ENCODE data around the gene FBXL16. TPM values are rescaled to one million over a fixed set of nuclear protein-coding genes. Genes with fewer than 3 reads are reported as not detected.

Gene FBXL16
- polyA plus RNA-seq, 1 donor from 2014 or later: 3.4 TPM

GRCh38 chr16:679814-680624 lies 25.6 kb downstream of the FBXL16 start, which contains the start of gene STUB1:
Gene STUB1, plus strand, starts transcription at chr16:680410. Its CDS starts 116 bp downstream, at chr16:680526.
- Histone ChIP-seq H3K79me2 (replicated peaks; ENCODE audit: insufficient read depth, low read length) (peaks cover 20% of the 10 kb centered on the region), H4K20me1 (ENCODE audit: insufficient read depth) (peaks cover 6% of the 10 kb centered on the region), H3K4me2 (ENCODE audit: low read length) (peak within 1 kb of the TSS; percentile 93), H3K36me3 (ENCODE audit: insufficient read depth, low read length) (no peaks in the 10 kb centered on the region), H3K9ac (ENCODE audit: low read length) (peak within 1 kb of the TSS; percentile 74), H2AFZ (ENCODE audit: low read depth, low read length) (no peak within 1 kb of the TSS), H3K9me2 (ENCODE audit: insufficient read depth, low read length) (no peaks in the 10 kb centered on the region), H3K9me3 (ENCODE audit: low read length) (no peaks in the 10 kb centered on the region), H3K27ac (ENCODE audit: low read length) (peak within 1 kb of the TSS; percentile 56), H3K4me3 (ENCODE audit: low read length) (peak within 1 kb of the TSS; percentile 70), H3F3A (ENCODE audit: insufficient read depth, low read length, poor library complexity, severe bottlenecking) (no peaks in the 10 kb centered on the region), H3K27me3 (ENCODE audit: insufficient read depth, low read depth, low read length) (peaks cover 3% of the 10 kb centered on the region)
- TF ChIP-seq MXI1 (conservative IDR thresholded peaks at IDR 0.05; ENCODE audit: poor library complexity, severe bottlenecking): peak; percentile 83
- TF ChIP-seq REST (IDR thresholded peaks at IDR 0.05; ENCODE audit: borderline replicate concordance): no peak
- TF ChIP-seq RAD21 (conservative IDR thresholded peaks at IDR 0.05): peak; percentile 22
- peak; percentile 33 for TF ChIP-seq EP300 (conservative IDR thresholded peaks at IDR 0.05; ENCODE audit: poor library complexity, severe bottlenecking)
- peak; percentile 59 for TF ChIP-seq POLR2AphosphoS5 (IDR thresholded peaks at IDR 0.05)
- no peak for TF ChIP-seq TAF1 (IDR thresholded peaks at IDR 0.05; ENCODE audit: low read depth)

- H3K9ac ChIP-seq (ENCODE audit: low read length): peak overlapping the region; percentile 44
- peaks cover 6% of the 10 kb centered on the region for H4K20me1 ChIP-seq (ENCODE audit: insufficient read depth)
- H3F3A ChIP-seq (ENCODE audit: insufficient read depth, low read length, poor library complexity, severe bottlenecking): no peaks in the 10 kb centered on the region
- no peak for TF ChIP-seq MXI1 (conservative IDR thresholded peaks at IDR 0.05; ENCODE audit: poor library complexity, severe bottlenecking)
- no peak for TF ChIP-seq SMC3 (conservative IDR thresholded peaks at IDR 0.05; ENCODE audit: poor library complexity)
- no peak for TF ChIP-seq POLR2AphosphoS5 (IDR thresholded peaks at IDR 0.05)
- no peak for TF ChIP-seq REST (IDR thresholded peaks at IDR 0.05; ENCODE audit: borderline replicate concordance)
- no peak for TF ChIP-seq CTCF (IDR thresholded peaks at IDR 0.05; ENCODE audit: poor library complexity, severe bottlenecking)
- no peak for TF ChIP-seq RAD21 (conservative IDR thresholded peaks at IDR 0.05)
- TF ChIP-seq TAF1 (IDR thresholded peaks at IDR 0.05; ENCODE audit: low read depth): no peak
- TF ChIP-seq EZH2 (IDR thresholded peaks at IDR 0.05; ENCODE audit: borderline replicate concordance, insufficient read depth, low read length, poor library complexity, severe bottlenecking): no peak
- no peak for TF ChIP-seq EP300 (conservative IDR thresholded peaks at IDR 0.05; ENCODE audit: poor library complexity, severe bottlenecking)
- H2AFZ ChIP-seq (ENCODE audit: low read depth, low read length): no peak overlapping the region
- peaks cover 20% of the 10 kb centered on the region for H3K79me2 ChIP-seq (replicated peaks; ENCODE audit: insufficient read depth, low read length)
- H3K4me2 ChIP-seq (ENCODE audit: low read length): no peak overlapping the region
- peak overlapping the region; percentile 24 for H3K27ac ChIP-seq (ENCODE audit: low read length)
- no peaks in the 10 kb centered on the region for H3K36me3 ChIP-seq (ENCODE audit: insufficient read depth, low read length)
- peak overlapping the region; percentile 70 for H3K4me3 ChIP-seq (ENCODE audit: low read length)
- H3K27me3 ChIP-seq (ENCODE audit: insufficient read depth, low read depth, low read length): peaks cover 3% of the 10 kb centered on the region
- no peaks in the 10 kb centered on the region for H3K9me2 ChIP-seq (ENCODE audit: insufficient read depth, low read length)
- no peaks in the 10 kb centered on the region for H3K9me3 ChIP-seq (ENCODE audit: low read length)
Observed at GRCh38 chr16:678858-679813, 26.5 kb downstream of the FBXL16 start.
